Peyer's patch (tissue), 4 donors: ENCODE measurements around the gene FUNDC2. TPM values are rescaled to one million over a fixed set of nuclear protein-coding genes. Genes with fewer than 3 reads are reported as not detected.
A peak's percentile ranks its signal among the peaks of the same experiment; 100 is the strongest.

ENCODE experiments used
- DNase-seq, 3 donors: peaks; one replicate each; pipeline ENCODE4 v3.0.0-alpha.2; 2017 to 2019
- H3K27ac ChIP-seq, 4 donors: fragments of 200-600 bp; sonication (generic); one replicate each; pipeline ENCODE4 v1.5.1; 2016 to 2019
- H3K27me3 ChIP-seq, 2 donors: fragments of 200-600 bp; sonication (generic); one replicate each; pipeline ENCODE4 v1.5.1; 2019
- H3K36me3 ChIP-seq, 3 donors: fragments of 200-600 bp; sonication (generic); one replicate each; pipeline ENCODE4 v1.5.1; 2016 to 2019
- H3K4me1 ChIP-seq, 4 donors: fragments of 200-600 bp; sonication (generic); one replicate each; pipeline ENCODE4 v1.5.1; 2016 to 2019
- H3K4me3 ChIP-seq, 4 donors: fragments of 200-600 bp; sonication (generic); 1 replicate in 3 of 4; 2 replicates in 1 of 4; pipeline ENCODE4 v1.5.1; 2016 to 2019; ENCODE audit warnings: mild to moderate bottlenecking in 1 of 4
- H3K9me3 ChIP-seq, 4 donors: fragments of 200-600 bp; sonication (generic); one replicate each; pipeline ENCODE4 v1.5.1; 2016 to 2019; ENCODE audit warnings: mild to moderate bottlenecking in 1 of 4
- POLR2A ChIP-seq, 2 donors: fragments of 450-650 bp; IDR thresholded peaks; one replicate each; pipeline ENCODE4 v1.5.1; 2017; ENCODE audit warnings: antibody characterized with exemption in 2 of 2, mild to moderate bottlenecking in 2 of 2, moderate library complexity in 2 of 2
- total RNA-seq, 4 donors: library from RNA; depleted of rRNA; stranded (reverse); fragments of >200 nt; gene quantifications; one replicate each; pipeline ENCODE4 v1.1.0, GENCODE V29; 2016
- TF ChIP-seq, protein P1 (sequence below), 6 experiments: fragments of 450-650 bp in 4 of 6; fragments of 200-600 bp in 2 of 6; sonication (generic) in 1 of 6; IDR thresholded peaks; one replicate each; pipeline ENCODE4 v1.5.1; 2017 to 2019; ENCODE audit warnings: antibody characterized with exemption in 6 of 6, mild to moderate bottlenecking in 3 of 6, moderate library complexity in 1 of 6

The FUNDC2 gene
- total RNA-seq, 4 donors from 2014 or later, result 20.7 to 41.7 (median 35.1) TPM

DNA sequence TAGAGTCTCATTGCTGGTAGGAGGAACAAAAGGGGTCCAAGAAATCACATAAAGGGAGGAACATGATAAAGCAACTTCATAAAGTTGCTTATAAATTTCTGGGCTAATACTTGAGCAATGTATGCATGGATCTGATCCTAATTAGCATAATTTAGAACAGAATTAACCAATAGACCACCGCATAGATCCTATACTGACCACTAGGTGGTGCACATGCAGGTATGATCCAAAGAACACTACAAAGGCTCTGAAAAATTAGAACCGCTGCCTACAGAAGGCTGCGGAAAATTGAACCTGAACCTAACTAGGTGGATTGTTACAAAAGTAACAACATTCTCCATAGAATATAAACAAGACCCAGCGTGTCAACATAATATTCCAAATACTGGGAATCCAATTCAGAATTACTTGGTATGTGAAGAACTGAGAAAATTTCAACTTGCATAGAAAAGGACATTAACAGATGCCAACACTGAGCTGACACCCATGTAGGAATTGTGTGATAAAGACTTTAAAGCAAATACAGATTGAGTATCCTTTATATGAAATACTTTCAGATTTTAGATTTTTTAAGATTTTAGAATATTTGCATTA lies 67.9 kb downstream of the FUNDC2 start:
- Histone ChIP-seq H3K4me1 (no peaks in the 10 kb centered on the region), H3K27ac (no peak overlapping the region), H3K4me3 (no peak overlapping the region), H3K9me3 (no peaks in the 10 kb centered on the region), H3K36me3 (peaks cover 0 to 1% (median 0%) of the 10 kb centered on the region in 3 donors), H3K27me3 (no peaks in the 10 kb centered on the region)
- TF ChIP-seq, protein P1, sequence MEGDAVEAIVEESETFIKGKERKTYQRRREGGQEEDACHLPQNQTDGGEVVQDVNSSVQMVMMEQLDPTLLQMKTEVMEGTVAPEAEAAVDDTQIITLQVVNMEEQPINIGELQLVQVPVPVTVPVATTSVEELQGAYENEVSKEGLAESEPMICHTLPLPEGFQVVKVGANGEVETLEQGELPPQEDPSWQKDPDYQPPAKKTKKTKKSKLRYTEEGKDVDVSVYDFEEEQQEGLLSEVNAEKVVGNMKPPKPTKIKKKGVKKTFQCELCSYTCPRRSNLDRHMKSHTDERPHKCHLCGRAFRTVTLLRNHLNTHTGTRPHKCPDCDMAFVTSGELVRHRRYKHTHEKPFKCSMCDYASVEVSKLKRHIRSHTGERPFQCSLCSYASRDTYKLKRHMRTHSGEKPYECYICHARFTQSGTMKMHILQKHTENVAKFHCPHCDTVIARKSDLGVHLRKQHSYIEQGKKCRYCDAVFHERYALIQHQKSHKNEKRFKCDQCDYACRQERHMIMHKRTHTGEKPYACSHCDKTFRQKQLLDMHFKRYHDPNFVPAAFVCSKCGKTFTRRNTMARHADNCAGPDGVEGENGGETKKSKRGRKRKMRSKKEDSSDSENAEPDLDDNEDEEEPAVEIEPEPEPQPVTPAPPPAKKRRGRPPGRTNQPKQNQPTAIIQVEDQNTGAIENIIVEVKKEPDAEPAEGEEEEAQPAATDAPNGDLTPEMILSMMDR (IDR thresholded peaks at IDR 0.05), result peak; percentile 24 to 53 (median 52)
- no peak for TF ChIP-seq POLR2A (IDR thresholded peaks at IDR 0.05)
- no peak for DNase-seq

DNA sequence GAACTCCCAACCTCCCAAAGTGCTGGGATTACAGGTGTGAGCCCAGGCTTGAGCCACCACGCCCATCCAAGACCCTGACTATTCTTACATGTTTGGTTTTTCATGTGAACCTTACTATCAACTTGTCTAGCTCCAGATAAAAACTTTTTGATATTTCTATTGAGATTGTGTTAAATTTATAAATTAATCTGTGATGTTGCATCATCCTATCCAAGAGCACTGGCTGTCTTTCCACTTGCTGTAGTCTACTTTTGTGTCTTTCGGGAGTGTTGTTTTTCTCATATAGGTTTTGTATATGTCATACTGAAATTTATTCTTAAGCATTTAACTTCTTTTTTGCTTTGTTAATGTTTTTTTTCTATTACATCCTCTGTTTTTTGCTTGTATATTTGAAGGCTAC lies 79.3 kb downstream of the FUNDC2 start:
- Histone ChIP-seq H3K4me3 (no peak overlapping the region), H3K36me3 (no peaks in the 10 kb centered on the region)
- TF ChIP-seq, protein P1 (IDR thresholded peaks at IDR 0.05), result no peak
- no peak for TF ChIP-seq POLR2A (IDR thresholded peaks at IDR 0.05)

DNA sequence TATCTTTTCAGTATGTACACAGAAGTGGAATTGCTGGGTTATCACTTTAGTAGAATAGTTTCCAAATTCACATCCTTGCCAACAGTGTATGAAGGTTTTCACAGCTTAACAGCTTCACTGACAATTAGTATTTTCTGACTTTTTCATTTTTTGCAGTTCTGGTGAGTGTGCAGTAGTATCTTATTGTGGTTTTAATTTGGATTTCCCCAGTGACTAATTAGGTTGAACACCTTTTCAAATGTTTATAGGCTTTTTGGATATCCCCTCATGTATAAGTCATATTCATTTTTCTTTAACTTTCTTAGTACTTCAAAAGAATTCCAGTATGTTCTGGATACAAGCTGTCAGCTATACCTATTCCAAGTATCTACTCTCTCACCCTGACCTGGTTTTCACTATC lies 81.8 kb downstream of the FUNDC2 start:
- no peak for DNase-seq
- H3K27ac ChIP-seq, result no peak overlapping the region
- H3K27me3 ChIP-seq, result no peaks in the 10 kb centered on the region
- H3K4me1 ChIP-seq, result no peaks in the 10 kb centered on the region
- no peaks in the 10 kb centered on the region for H3K36me3 ChIP-seq
- H3K9me3 ChIP-seq, result no peaks in the 10 kb centered on the region
- no peak for TF ChIP-seq POLR2A (IDR thresholded peaks at IDR 0.05)
- TF ChIP-seq, protein P1 (IDR thresholded peaks at IDR 0.05), result no peak
- H3K4me3 ChIP-seq, result no peak overlapping the region

More for the DNA sequence above, 79.3 kb downstream of the FUNDC2 start:
- Histone ChIP-seq H3K27me3 (no peaks in the 10 kb centered on the region), H3K27ac (no peak overlapping the region), H3K9me3 (no peaks in the 10 kb centered on the region), H3K4me1 (no peaks in the 10 kb centered on the region)
- DNase-seq, result no peak

Other genes starting within 250 kb of the FUNDC2 start
- gene MPP1, start 221.4 kb upstream of the FUNDC2 start, total RNA-seq, result 10 to 100 TPM; 33.0 to 88.8 (median 65.4) TPM
- gene SMIM9, start 192.2 kb upstream of the FUNDC2 start, total RNA-seq, result not detected
- gene F8A1, start 140.5 kb upstream of the FUNDC2 start, total RNA-seq, result 10 to 100 TPM in 2 of 4 donors, 1 to 10 TPM in 2; 4.0 to 17.4 (median 9.5) TPM
- gene F8, start 4.1 kb upstream of the FUNDC2 start, total RNA-seq, result 10 to 100 TPM in 1 of 4 donors, 1 to 10 TPM in 3; 1.5 to 19.8 (median 4.6) TPM
- 10 to 100 TPM in 2 of 4 donors, 1 to 10 TPM in 2; 3.8 to 20.6 (median 11.8) TPM for gene CMC4, start 44.3 kb downstream of the FUNDC2 start, total RNA-seq
- 1 to 10 TPM; 1.2 to 8.3 (median 4.2) TPM for gene MTCP1, start 44.3 kb downstream of the FUNDC2 start, total RNA-seq
- gene BRCC3, start 44.7 kb downstream of the FUNDC2 start, total RNA-seq, result 10 to 100 TPM; 14.7 to 24.8 (median 18.6) TPM
- 10 to 100 TPM; 11.7 to 31.9 (median 21.8) TPM for gene VBP1, start 189.6 kb downstream of the FUNDC2 start, total RNA-seq
- gene RAB39B, start 237.6 kb downstream of the FUNDC2 start, total RNA-seq, result 1 to 10 TPM in 1 of 4 donors, under 1 TPM in 2, not detected in 1; 0.35 to 3.3 (median 0.80) TPM